Stomach (tissue), 9 donors: ENCODE results near the gene COA8. TPM values are rescaled to one million over a fixed set of nuclear protein-coding genes. Genes with fewer than 3 reads are reported as not detected.

Experiments
- DNase-seq, 2 donors: peaks; one replicate each; pipeline versions ENCODE4 v3.0.0 to v3.0.0-alpha.2; 2013 to 2019
- H3K27ac ChIP-seq, 5 donors: fragments of 200-600 bp in 4 of 5; sonication (generic) in 4 of 5; one replicate each; pipeline ENCODE4 v1.5.1; 2013 to 2019; ENCODE audit warnings: mild to moderate bottlenecking in 1 of 5, moderate library complexity in 1 of 5
- H3K27me3 ChIP-seq, 3 donors: fragments of 200-600 bp; sonication (generic); one replicate each; pipeline ENCODE4 v1.5.1; 2017 to 2019; ENCODE audit warnings: mixed run types in 1 of 3
- H3K36me3 ChIP-seq, 4 donors: fragments of 200-600 bp; sonication (generic); 1 replicate in 3 of 4; 2 replicates in 1 of 4; pipeline ENCODE4 v1.5.1; 2016 to 2019
- H3K4me1 ChIP-seq, 4 donors: fragments of 200-600 bp; sonication (generic); one replicate each; pipeline ENCODE4 v1.5.1; 2016 to 2019
- H3K4me3 ChIP-seq, 4 donors: fragments of 200-600 bp; sonication (generic) in 3 of 4; one replicate each; pipeline ENCODE4 v1.5.1; 2016 to 2019; ENCODE audit warnings: mild to moderate bottlenecking in 1 of 4
- H3K9me3 ChIP-seq, 4 donors: fragments of 200-600 bp; sonication (generic); one replicate each; pipeline ENCODE4 v1.5.1; 2016 to 2019
- CTCF ChIP-seq, 7 experiments: fragments of 450-650 bp in 4 of 7; fragments of 200-600 bp in 3 of 7; sonication (generic) in 3 of 7; IDR thresholded peaks; one replicate each; pipeline ENCODE4 v1.5.1; 2016 to 2019; ENCODE audit warnings: antibody characterized with exemption in 7 of 7, control low read depth in 2 of 7, mild to moderate bottlenecking in 1 of 7
- EP300 ChIP-seq: sonication (generic); formaldehyde crosslinking; IDR thresholded peaks from one replicate; pipeline ENCODE4 v1.6.1; 2017; ENCODE audit warnings: antibody characterized with exemption
- POLR2A ChIP-seq, 4 donors: fragments of 450-650 bp; IDR thresholded peaks; one replicate each; pipeline ENCODE4 v1.6.1; 2016; ENCODE audit warnings: antibody characterized with exemption in 4 of 4, control low read depth in 2 of 4, mild to moderate bottlenecking in 1 of 4, moderate library complexity in 1 of 4
- POLR2AphosphoS5 ChIP-seq, 3 donors: sonication (generic); formaldehyde crosslinking; IDR thresholded peaks; one replicate each; pipeline ENCODE4 v1.6.1; 2016; ENCODE audit warnings: antibody characterized with exemption in 3 of 3
- WGBS, 5 donors: extraction: QIAGEN DNeasy Blood & Tissue Kit in 3 of 5; methylation state at CpG; one replicate each; pipeline versions ENCODE4 v1.1.5 to v1.1.7; 2013 to 2018; 5-methylcytosine and 5-hydroxymethylcytosine counted together
- intact Hi-C: fragments of 100-400 bp; cut with DNase I; formaldehyde crosslinking; loops from one replicate; pipeline ENCODE4 v1.15.1; 2023; ENCODE audit warnings: low total_unique reads
- polyA plus RNA-seq, 3 donors: library from polyadenylated mRNA; stranded (reverse); fragments of 200-250 nt; gene quantifications; one replicate each; pipeline ENCODE4 v1.2.3, GENCODE V29; 2013
- total RNA-seq, 5 donors: library from RNA; depleted of rRNA; stranded (reverse); fragments of >200 nt; gene quantifications; one replicate each; pipeline versions ENCODE4 v1.1.0 to v1.2.3, GENCODE V29; 2014 to 2016
- donor health status: healthy with polysubstance abuse.
- donor health status: Bipolar disorder and iron deficiency.
- donor health status: healthy.

COA8 gene
- total and polyA plus RNA-seq, 8 donors, result 6.4 to 96.5 (median 21.0) TPM

GRCh38 chr14:103529383-103530365 lies 33.1 kb upstream of the COA8 start:
- peak overlapping the region; percentile 66 to 100 (median 94) for H3K4me3 ChIP-seq
- no peaks in the 10 kb centered on the region for H3K27me3 ChIP-seq
- WGBS, 5 donors, result 44 to 51% (median 49%) methylated on average over 21 to 42 of the region's 42 CpGs
- TF ChIP-seq POLR2A (IDR thresholded peaks at IDR 0.05) (no peak), POLR2AphosphoS5 (IDR thresholded peaks at IDR 0.05) (no peak), EP300 (no peak), CTCF (IDR thresholded peaks at IDR 0.05) (no peak)
- H3K4me1 ChIP-seq, result peaks cover 59 to 96% (median 80%) of the 10 kb centered on the region in 4 donors
- intact Hi-C loops, result no loop called here
- H3K36me3 ChIP-seq, result peaks cover 3 to 46% (median 36%) of the 10 kb centered on the region in 4 donors
- peak overlapping the region; percentile 52 to 95 (median 93) for H3K27ac ChIP-seq
- DNase-seq, result no peak
- no peaks in the 10 kb centered on the region for H3K9me3 ChIP-seq

- peaks cover 55 to 97% (median 80%) of the 10 kb centered on the region in 4 donors for H3K4me1 ChIP-seq
- TF ChIP-seq POLR2A (IDR thresholded peaks at IDR 0.05) (no peak), POLR2AphosphoS5 (IDR thresholded peaks at IDR 0.05) (no peak), CTCF (IDR thresholded peaks at IDR 0.05) (no peak), EP300 (no peak)
- 56 to 70% (median 58%) methylated on average over 7 of the region's 7 CpGs for WGBS, 5 donors
- H3K27ac ChIP-seq, result no peak overlapping the region
- H3K27me3 ChIP-seq, result no peaks in the 10 kb centered on the region
- intact Hi-C loops, result no loop called here
- DNase-seq, result peak in 1 of 2 donors; percentile 68
- peaks cover 5 to 53% (median 43%) of the 10 kb centered on the region in 4 donors for H3K36me3 ChIP-seq
- no peaks in the 10 kb centered on the region for H3K9me3 ChIP-seq
- H3K4me3 ChIP-seq, result peak overlapping the region in 3 of 4 donors; percentile 93 to 100 (median 94)
Measured at GRCh38 chr14:103530390-103530789, 32.4 kb upstream of the COA8 start.

- intact Hi-C loops, result no loop called here
- H3K27me3 ChIP-seq, result no peaks in the 10 kb centered on the region
- peaks cover 5 to 58% (median 47%) of the 10 kb centered on the region in 4 donors for H3K36me3 ChIP-seq
- TF ChIP-seq CTCF (IDR thresholded peaks at IDR 0.05) (no peak), EP300 (no peak), POLR2A (IDR thresholded peaks at IDR 0.05) (no peak), POLR2AphosphoS5 (IDR thresholded peaks at IDR 0.05) (no peak)
- H3K4me3 ChIP-seq, result peak overlapping the region in 1 of 4 donors; percentile 100
- peaks cover 50 to 96% (median 78%) of the 10 kb centered on the region in 4 donors for H3K4me1 ChIP-seq
- DNase-seq, result no peak
- peak overlapping the region in 1 of 5 donors; percentile 83 for H3K27ac ChIP-seq
- 85 to 96% (median 91%) methylated on average over 5 to 11 of the region's 11 CpGs for WGBS, 5 donors
- no peaks in the 10 kb centered on the region for H3K9me3 ChIP-seq
Measured at GRCh38 chr14:103530831-103531230, 31.9 kb upstream of the COA8 start.

GRCh38 chr14:103531421-103532215 lies 31.1 kb upstream of the COA8 start:
- no peaks in the 10 kb centered on the region for H3K27me3 ChIP-seq
- peaks cover 45 to 89% (median 70%) of the 10 kb centered on the region in 4 donors for H3K4me1 ChIP-seq
- H3K27ac ChIP-seq, result peak overlapping the region in 1 of 5 donors; percentile 83
- no peak overlapping the region for H3K4me3 ChIP-seq
- intact Hi-C loops, result no loop called here
- no peak for DNase-seq
- peaks cover 5 to 62% (median 53%) of the 10 kb centered on the region in 4 donors for H3K36me3 ChIP-seq
- TF ChIP-seq POLR2AphosphoS5 (IDR thresholded peaks at IDR 0.05), result no peak
- TF ChIP-seq EP300, result no peak
- no peak for TF ChIP-seq POLR2A (IDR thresholded peaks at IDR 0.05)
- TF ChIP-seq CTCF (IDR thresholded peaks at IDR 0.05), result no peak
- 87 to 89% (median 88%) methylated on average over 15 of the region's 15 CpGs for WGBS, 5 donors
- H3K9me3 ChIP-seq, result no peaks in the 10 kb centered on the region
